ENCODE measurements around the gene DEPDC4. TPM values are rescaled to one million over a fixed set of nuclear protein-coding genes. Genes with fewer than 3 reads are reported as not detected.

Gene DEPDC4
- total RNA-seq (2014; rRNA removed; shearing (Covaris generic)): 2.2 and 2.5 TPM in 2 replicates
- 9.4 and 10.2 TPM in 2 replicates for polyA plus RNA-seq (2016; fragmentation: Nextera tagmentation; extraction: Ambion mirVana)
- long read RNA-seq, partial matches to known transcripts: 0 of 3 reads
- long read RNA-seq, other reads (novel, unspliced or antisense): 2 of 3 reads

- H3K79me2 ChIP-seq (replicated peaks; ENCODE audit: insufficient read depth): peaks cover 45% of the 10 kb centered on the region
- H3K9me2 ChIP-seq (ENCODE audit: insufficient read depth): no peaks in the 10 kb centered on the region
- no peaks in the 10 kb centered on the region for H3K36me3 ChIP-seq (ENCODE audit: insufficient read depth)
- no peaks in the 10 kb centered on the region for H3K27me3 ChIP-seq (ENCODE audit: insufficient read depth)
- TF ChIP-seq POLR2AphosphoS5 (IDR thresholded peaks at IDR 0.05; ENCODE audit: low read depth) (peak; percentile 57), ZNF462 (CRISPR knock-in tag; IDR thresholded peaks at IDR 0.05) (no peak), STAT1 (IDR thresholded peaks at IDR 0.05; ENCODE audit: unreplicated experiment) (no peak), ZNF114 (CRISPR knock-in tag; IDR thresholded peaks at IDR 0.05) (no peak), EZH2 (IDR thresholded peaks at IDR 0.05; ENCODE audit: low read depth, unreplicated experiment) (no peak), CREB1 (CRISPR knock-in tag; IDR thresholded peaks at IDR 0.05; ENCODE audit: low read depth) (peak; percentile 96), ETS1 (IDR thresholded peaks at IDR 0.05) (no peak; the same call in none of the 2 replicates), ZNF331 (CRISPR knock-in tag; IDR thresholded peaks at IDR 0.05; ENCODE audit: low read depth) (no peak), JUNB (IDR thresholded peaks at IDR 0.05; ENCODE audit: unreplicated experiment) (no peak)
- DNase-seq (ENCODE audit: low spot score) (peak; percentile 96), ATAC-seq (peak; percentile 80)
- Mint-ChIP-seq H3K9me3 (no peaks in the 10 kb centered on the region), H3K4me3 (peak within 1 kb of the TSS; percentile 99), H3K27ac (peak within 1 kb of the TSS; percentile 99), H3K36me3 (ENCODE audit: low read depth) (no peaks in the 10 kb centered on the region; the same call in 2 of the 3 replicates), H3K27me3 (ENCODE audit: insufficient read depth, low read depth, poor library complexity) (peaks cover 8% of the 10 kb centered on the region), H3K4me1 (peaks cover 18% of the 10 kb centered on the region)
- H3K27ac ChIP-seq (ENCODE audit: low read depth): peak within 1 kb of the TSS; percentile 97
- H3F3A ChIP-seq (replicated peaks; ENCODE audit: low read depth): no peaks in the 10 kb centered on the region
- H4K20me1 ChIP-seq (replicated peaks; ENCODE audit: insufficient read depth): peaks cover 9% of the 10 kb centered on the region; the same call in 1 of the 2 replicates
- H3K4me1 ChIP-seq (ENCODE audit: insufficient read depth): peaks cover 18% of the 10 kb centered on the region
- peak within 1 kb of the TSS; percentile 94 for H3K4me2 ChIP-seq
- H3K4me3 ChIP-seq: peak within 1 kb of the TSS; percentile 84
- H2AFZ ChIP-seq: peak within 1 kb of the TSS; percentile 99
Measured at GRCh38 chr12:100266835-100267602, at the start of gene DEPDC4, which contains the start of gene SCYL2. Gene DEPDC4 (minus strand): TSS chr12:100267079. CDS start chr12:100267076, 3 bp downstream. Gene SCYL2 (plus strand): TSS chr12:100267177. CDS start chr12:100282971, 15,794 bp downstream.
